ENCODE results near the gene TPRG1.
A peak's percentile ranks its signal among the peaks of the same experiment; 100 is the strongest.

DNA sequence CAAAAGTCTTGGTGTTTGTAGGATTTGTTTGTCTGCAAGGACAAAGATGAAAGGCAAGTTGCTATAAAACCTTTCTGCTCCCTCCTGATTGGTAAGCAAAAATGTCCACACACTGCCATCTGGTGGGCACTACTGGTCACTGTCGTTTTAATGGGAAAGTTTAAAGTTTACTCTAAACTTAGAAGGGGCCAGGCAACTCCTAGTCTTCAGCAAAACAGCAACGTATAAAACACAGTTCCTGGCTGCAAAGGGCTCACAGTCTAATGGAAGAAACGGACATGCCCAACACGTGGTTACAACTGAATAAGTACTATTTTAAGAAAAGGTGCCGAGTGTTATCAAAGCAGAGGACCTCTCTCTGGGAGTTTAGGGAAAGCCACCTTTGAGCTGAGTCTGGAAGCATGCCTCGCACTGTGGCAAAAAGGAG lies 23.7 kb upstream of the TPRG1 start:
- TF ChIP-seq POLR2A (IDR thresholded peaks at IDR 0.05) = no peak
- TF ChIP-seq, protein P1, sequence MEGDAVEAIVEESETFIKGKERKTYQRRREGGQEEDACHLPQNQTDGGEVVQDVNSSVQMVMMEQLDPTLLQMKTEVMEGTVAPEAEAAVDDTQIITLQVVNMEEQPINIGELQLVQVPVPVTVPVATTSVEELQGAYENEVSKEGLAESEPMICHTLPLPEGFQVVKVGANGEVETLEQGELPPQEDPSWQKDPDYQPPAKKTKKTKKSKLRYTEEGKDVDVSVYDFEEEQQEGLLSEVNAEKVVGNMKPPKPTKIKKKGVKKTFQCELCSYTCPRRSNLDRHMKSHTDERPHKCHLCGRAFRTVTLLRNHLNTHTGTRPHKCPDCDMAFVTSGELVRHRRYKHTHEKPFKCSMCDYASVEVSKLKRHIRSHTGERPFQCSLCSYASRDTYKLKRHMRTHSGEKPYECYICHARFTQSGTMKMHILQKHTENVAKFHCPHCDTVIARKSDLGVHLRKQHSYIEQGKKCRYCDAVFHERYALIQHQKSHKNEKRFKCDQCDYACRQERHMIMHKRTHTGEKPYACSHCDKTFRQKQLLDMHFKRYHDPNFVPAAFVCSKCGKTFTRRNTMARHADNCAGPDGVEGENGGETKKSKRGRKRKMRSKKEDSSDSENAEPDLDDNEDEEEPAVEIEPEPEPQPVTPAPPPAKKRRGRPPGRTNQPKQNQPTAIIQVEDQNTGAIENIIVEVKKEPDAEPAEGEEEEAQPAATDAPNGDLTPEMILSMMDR (IDR thresholded peaks at IDR 0.05) = peak; percentile 66 to 88 (median 88)

All from prostate gland (tissue), 2 donors.